ENCODE measurements around the gene HHATL.

GRCh38 chr3:42656680-42657610 is 45.7 kb downstream of the HHATL start:
- TF ChIP-seq POLR2A (IDR thresholded peaks at IDR 0.05; ENCODE audit: low read depth, low read length) (no peak), POLR2AphosphoS5 (IDR thresholded peaks at IDR 0.05; ENCODE audit: low read depth, low read length) (no peak), TAF1 (IDR thresholded peaks at IDR 0.05; ENCODE audit: borderline replicate concordance, low read depth, low read length) (no peak)
